Right forelimb (tissue), 1 donor: Measurements from ENCODE around the gene PHACTR2.
"Not testable (repeated sequence)": the region's sequence is repeated elsewhere in the genome, so short reads cannot be mapped to it uniquely, and the experiment has no call there.

Experiments
- DNase-seq: peaks from one replicate; pipeline ENCODE4 v3.0.0-alpha.2; 2018

Gene PHACTR2

GRCh38 chr6:143773506-143774150 lies 95.9 kb downstream of the PHACTR2 start:
- DNase-seq, result no peak

GRCh38 chr6:143774347-143774746 lies 96.6 kb downstream of the PHACTR2 start:
- DNase-seq, result no peak

- DNase-seq, result no peak
Observed at GRCh38 chr6:143775336-143775735, 97.6 kb downstream of the PHACTR2 start.

- no peak for DNase-seq
Observed at GRCh38 chr6:143778926-143779325, 101.2 kb downstream of the PHACTR2 start.

GRCh38 chr6:143782481-143782880 lies 104.7 kb downstream of the PHACTR2 start:
- DNase-seq, result no peak

GRCh38 chr6:143783077-143783476 lies 105.3 kb downstream of the PHACTR2 start:
- no peak for DNase-seq

- no peak for DNase-seq
Observed at GRCh38 chr6:143784316-143784715, 106.6 kb downstream of the PHACTR2 start.

- not testable (repeated sequence) for DNase-seq
Observed at GRCh38 chr6:143786371-143786770, 108.6 kb downstream of the PHACTR2 start.

GRCh38 chr6:143792402-143793279 lies 114.9 kb downstream of the PHACTR2 start:
- DNase-seq, result no peak

GRCh38 chr6:143793280-143793619 lies 115.5 kb downstream of the PHACTR2 start:
- DNase-seq, result no peak

- DNase-seq, result not testable (repeated sequence)
Observed at GRCh38 chr6:143796551-143796950, 118.8 kb downstream of the PHACTR2 start.

GRCh38 chr6:143798487-143798886 lies 120.7 kb downstream of the PHACTR2 start:
- not testable (repeated sequence) for DNase-seq

GRCh38 chr6:143802833-143803565 lies 125.2 kb downstream of the PHACTR2 start:
- no peak for DNase-seq

- DNase-seq, result no peak
Observed at GRCh38 chr6:143803769-143804568, 126.2 kb downstream of the PHACTR2 start.

GRCh38 chr6:143804835-143805239 lies 127.1 kb downstream of the PHACTR2 start:
- no peak for DNase-seq

GRCh38 chr6:143806282-143807102 lies 128.7 kb downstream of the PHACTR2 start:
- no peak for DNase-seq

- no peak for DNase-seq
Observed at GRCh38 chr6:143807103-143807772, 129.5 kb downstream of the PHACTR2 start.

- DNase-seq, result no peak
Observed at GRCh38 chr6:143810745-143811144, 133.0 kb downstream of the PHACTR2 start.

- no peak for DNase-seq
Observed at GRCh38 chr6:143811501-143812157, 133.9 kb downstream of the PHACTR2 start.

- no peak for DNase-seq
Observed at GRCh38 chr6:143817621-143818020, 139.9 kb downstream of the PHACTR2 start.

GRCh38 chr6:143821359-143821758 lies 143.6 kb downstream of the PHACTR2 start:
- DNase-seq, result no peak
